GM21528 (cell line): Measurements from ENCODE around the gene MINAR1.

ENCODE experiments used
- ATAC-seq: cut with Tn5 transposase; IDR thresholded peaks from one replicate; pipeline ENCODE4 v1.9.1; 2021; ENCODE audit warnings: mild to moderate bottlenecking, moderate library complexity; ENCODE audit not compliant: unreplicated experiment, low FRiP score

The MINAR1 gene

GRCh38 chr15:79432345-79433275 lies 474 bp downstream of the MINAR1 start:
- ATAC-seq = no peak

GRCh38 chr15:79433276-79433990 lies 1.3 kb downstream of the MINAR1 start:
- ATAC-seq = no peak

GRCh38 chr15:79434361-79434760 lies 2.2 kb downstream of the MINAR1 start:
- no peak for ATAC-seq

GRCh38 chr15:79436037-79436780 lies 4.1 kb downstream of the MINAR1 start:
- ATAC-seq = no peak

- no peak for ATAC-seq
Observed at GRCh38 chr15:79437275-79438000, 5.3 kb downstream of the MINAR1 start.

GRCh38 chr15:79439236-79439635 lies 7.1 kb downstream of the MINAR1 start:
- ATAC-seq = no peak

GRCh38 chr15:79440355-79440908 lies 8.3 kb downstream of the MINAR1 start:
- no peak for ATAC-seq

- no peak for ATAC-seq
Observed at GRCh38 chr15:79442911-79443310, 10.8 kb downstream of the MINAR1 start.

- ATAC-seq = no peak
Observed at GRCh38 chr15:79447060-79447459, 14.9 kb downstream of the MINAR1 start.

- ATAC-seq = no peak
Observed at GRCh38 chr15:79450648-79451047, 18.5 kb downstream of the MINAR1 start.

- no peak for ATAC-seq
Observed at GRCh38 chr15:79451361-79451999, 19.3 kb downstream of the MINAR1 start.

- ATAC-seq = no peak
Observed at GRCh38 chr15:79452244-79453051, 20.3 kb downstream of the MINAR1 start.

GRCh38 chr15:79453446-79453845 lies 21.3 kb downstream of the MINAR1 start:
- ATAC-seq = no peak

GRCh38 chr15:79454063-79454462 lies 21.9 kb downstream of the MINAR1 start:
- ATAC-seq = no peak

- no peak for ATAC-seq
Observed at GRCh38 chr15:79455361-79455760, 23.2 kb downstream of the MINAR1 start.

GRCh38 chr15:79455943-79456342 lies 23.8 kb downstream of the MINAR1 start:
- no peak for ATAC-seq

- no peak for ATAC-seq
Observed at GRCh38 chr15:79458491-79458890, 26.4 kb downstream of the MINAR1 start.

- no peak for ATAC-seq
Observed at GRCh38 chr15:79459666-79460065, 27.5 kb downstream of the MINAR1 start.
